GM18858 (cell line): ENCODE results near the gene TMEM258.

ENCODE experiments used
- ATAC-seq: cut with Tn5 transposase; IDR thresholded peaks from one replicate; pipeline ENCODE4 v1.9.1; 2021; ENCODE audit not compliant: unreplicated experiment

Gene TMEM258

GRCh38 chr11:61744609-61745156 is 47.7 kb downstream of the TMEM258 start:
- no peak for ATAC-seq

DNA sequence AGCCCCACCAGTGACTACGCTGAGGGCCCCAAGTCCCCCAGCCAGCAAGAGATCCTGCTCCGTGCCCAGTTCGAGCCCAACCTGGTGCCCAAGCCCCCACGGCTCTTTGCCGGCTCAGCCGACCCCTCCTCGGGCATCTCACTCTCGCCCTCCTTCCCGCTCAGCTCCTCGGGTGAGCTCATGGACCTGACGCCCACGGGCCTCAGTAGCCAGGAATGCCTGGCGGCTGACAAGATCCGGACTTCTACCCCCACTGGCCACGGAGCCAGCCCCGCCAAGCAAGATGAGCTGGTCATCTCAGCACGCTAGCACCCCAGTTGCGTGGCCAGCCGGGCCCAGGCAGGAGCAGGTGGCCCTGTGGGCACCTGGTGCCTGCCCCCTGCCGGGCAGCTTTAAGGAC is 48.2 kb downstream of the TMEM258 start:
- ATAC-seq, result no peak

DNA sequence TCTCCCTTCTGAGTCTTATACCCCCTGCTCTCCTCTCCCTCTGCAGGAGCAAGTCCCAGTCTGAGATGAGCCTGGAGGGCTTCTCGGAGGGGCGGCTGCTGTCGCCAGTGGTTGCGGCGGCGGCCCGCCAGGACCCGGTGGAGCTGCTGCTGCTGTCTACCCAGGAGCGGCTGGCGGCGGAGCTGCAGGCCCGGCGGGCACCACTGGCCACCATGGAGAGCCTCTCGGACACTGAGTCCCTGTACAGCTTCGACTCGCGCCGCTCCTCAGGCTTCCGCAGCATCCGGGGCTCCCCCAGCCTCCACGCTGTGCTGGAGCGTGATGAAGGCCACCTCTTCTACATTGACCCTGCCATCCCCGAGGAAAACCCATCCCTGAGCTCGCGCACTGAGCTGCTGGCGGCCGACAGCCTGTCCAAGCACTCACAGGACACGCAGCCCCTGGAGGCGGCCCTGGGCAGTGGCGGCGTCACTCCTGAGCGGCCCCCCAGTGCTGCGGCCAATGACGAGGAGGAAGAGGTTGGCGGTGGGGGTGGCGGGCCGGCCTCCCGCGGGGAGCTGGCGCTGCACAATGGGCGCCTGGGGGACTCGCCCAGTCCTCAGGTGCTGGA is 48.8 kb downstream of the TMEM258 start:
- ATAC-seq, result no peak

DNA sequence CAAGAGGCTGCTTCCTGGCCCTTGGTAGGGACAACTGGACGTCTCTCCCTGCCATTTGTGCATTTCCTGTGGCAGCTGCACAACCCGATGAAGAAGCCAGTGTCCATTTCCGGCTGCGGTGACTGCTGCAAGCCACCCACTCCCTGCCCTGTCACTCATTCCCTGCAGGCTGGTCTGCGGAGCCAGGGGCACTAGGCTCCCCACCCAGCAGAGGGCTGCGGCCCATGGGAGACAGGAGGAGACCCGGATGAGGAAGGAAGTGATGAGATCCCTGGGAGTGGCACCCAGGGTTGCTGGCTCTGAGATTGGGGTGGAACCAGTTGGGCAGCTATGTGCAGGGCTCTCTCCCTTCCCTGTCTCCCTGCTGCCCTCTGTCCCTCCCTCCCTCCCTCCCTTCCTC is 50.0 kb downstream of the TMEM258 start:
- ATAC-seq, result no peak

GRCh38 chr11:61739966-61740365 is 52.4 kb downstream of the TMEM258 start:
- ATAC-seq, result no peak

DNA sequence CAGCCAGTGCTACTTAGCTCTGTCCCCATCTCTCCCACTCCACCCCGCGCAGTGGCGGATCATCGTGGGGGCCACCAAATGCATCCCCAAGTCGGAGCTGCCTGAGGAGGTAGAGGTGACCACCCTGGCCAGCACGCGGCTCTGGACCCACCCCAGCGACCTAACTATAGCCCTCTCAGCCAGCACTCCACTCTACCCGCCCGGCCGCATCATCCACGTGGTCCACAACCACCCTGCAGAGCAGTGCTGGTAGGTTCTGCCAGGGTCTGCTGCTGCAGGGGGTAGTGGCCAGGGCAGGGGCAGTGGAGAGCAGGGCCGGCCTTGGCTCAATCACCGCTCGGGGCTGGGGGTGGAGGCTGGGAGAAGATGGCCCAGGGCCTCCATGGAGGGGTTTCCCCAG is 53.0 kb downstream of the TMEM258 start:
- ATAC-seq, result no peak
